NOMO-1 treated with DMSO at 0.1 percent for 48 hours (cell line): ENCODE data around the gene FARS2.

Experiments used
- DNase-seq: peaks from one replicate; lab custom pipeline; 2025; ENCODE audit not compliant: unreplicated experiment; lab: John Stamatoyannopoulos, UW

The FARS2 gene

GRCh38 chr6:5617179-5617578 lies 355.9 kb downstream of the FARS2 start:
- no peak for DNase-seq

DNA sequence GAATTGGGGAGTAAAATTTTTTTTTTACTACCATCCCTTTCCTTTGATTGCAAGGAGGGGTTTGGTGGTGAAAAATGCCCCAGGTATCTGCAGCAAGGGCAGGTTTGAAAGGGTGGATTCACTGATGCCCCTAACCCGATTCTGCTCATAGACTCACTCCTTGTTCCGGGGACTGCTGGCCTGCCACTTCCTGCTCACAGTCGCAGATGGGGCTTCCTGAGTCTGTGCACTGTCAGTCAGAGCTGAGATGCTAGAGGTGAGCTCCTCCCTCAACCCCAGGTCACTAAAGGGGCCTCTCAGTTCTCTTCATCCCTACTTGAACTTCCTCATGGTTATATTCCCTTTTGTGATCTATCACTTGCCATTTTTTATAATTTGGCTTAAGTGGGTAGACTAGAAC lies 357.9 kb downstream of the FARS2 start:
- no peak for DNase-seq

- DNase-seq = no peak
Observed at GRCh38 chr6:5622276-5623005, 361.1 kb downstream of the FARS2 start.

DNA sequence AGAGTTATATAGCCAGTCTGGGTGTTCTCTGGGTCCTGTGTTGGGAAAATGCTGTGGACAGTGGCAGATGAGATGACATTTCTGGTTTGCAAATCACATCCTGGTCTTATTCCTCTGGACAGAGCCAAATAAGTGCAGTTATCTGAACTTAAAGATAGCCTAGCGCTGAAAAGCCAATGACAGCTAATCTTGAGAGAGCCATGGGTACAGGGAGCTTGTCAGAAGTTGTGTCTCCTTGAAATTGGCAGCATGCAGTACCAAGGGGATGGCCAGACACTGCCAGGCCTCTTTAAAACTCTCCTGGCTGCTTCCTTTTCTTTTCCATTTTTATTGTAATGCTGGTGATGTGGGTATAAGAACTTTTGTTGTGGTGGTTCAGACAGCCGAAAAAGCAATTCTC lies 362.5 kb downstream of the FARS2 start:
- DNase-seq = no peak

DNA sequence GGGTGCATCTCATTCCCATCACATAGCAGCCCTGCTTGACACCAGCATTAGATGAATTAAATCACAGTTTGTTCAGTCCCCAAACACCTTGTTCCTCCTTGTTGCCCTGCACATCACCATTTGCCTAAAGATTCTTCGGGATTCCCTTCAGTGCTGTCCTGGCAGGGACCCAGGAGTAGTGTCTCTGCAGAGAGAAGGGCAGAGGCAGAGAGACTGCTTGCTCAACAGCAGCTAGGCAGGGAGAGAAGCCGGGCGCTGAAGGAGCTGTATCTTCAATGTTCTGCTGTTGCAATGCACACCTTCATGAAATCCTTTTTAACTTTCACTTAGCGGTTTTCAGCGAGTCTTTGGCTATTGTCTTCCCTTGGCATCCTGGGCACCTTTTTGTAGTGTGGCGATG lies 362.9 kb downstream of the FARS2 start:
- DNase-seq = no peak

DNA sequence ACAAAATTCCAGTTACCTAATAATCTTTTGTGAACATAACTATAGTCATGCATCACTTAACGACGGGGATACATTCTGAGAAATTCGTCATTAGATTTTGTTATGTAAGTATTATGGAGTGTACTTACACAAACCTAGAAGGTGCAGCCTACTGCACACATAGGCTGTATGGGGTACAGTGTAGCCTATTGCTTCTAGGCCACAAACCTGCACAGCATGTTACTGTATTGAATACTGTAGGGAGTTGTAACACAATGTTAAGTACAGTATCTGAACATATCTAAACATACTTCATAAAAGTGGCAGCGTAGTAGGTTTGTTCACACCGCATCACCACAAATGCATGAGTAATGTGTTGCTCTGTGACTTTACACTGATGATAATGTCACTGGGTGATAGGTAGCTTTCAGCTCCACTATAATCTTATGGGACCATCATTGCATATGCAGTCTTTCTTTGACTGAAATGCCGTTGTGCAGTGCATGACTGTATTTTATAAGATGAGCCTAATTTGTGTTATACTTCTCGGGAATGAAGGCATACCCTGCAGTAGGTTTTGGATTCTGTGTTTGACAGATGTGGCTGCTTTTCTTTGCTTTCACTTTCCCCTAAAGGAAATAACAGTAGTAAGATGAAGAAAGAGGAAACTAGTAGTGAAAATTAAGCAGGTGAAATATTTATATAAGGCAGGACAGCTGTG lies 365.6 kb downstream of the FARS2 start:
- DNase-seq = peak; percentile 22

DNA sequence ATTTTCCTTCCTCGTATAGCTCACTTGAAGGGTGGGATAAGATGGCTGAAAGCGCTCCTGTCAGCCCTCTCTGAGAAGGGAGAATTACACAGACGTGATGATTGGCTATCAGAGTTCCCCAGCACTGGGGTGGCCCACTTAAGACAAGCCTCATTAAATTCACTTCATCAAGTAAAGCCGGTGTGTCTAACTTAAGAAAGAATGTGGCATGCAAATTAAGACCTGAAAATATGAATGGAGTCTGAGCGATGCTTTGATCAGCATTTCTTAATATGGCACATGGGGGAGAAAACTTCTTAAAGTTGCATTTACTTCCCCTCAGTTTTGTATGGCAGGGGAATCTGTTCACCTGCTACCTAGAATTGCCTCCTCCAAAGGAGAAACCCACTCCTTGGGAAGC lies 369.3 kb downstream of the FARS2 start:
- no peak for DNase-seq

DNA sequence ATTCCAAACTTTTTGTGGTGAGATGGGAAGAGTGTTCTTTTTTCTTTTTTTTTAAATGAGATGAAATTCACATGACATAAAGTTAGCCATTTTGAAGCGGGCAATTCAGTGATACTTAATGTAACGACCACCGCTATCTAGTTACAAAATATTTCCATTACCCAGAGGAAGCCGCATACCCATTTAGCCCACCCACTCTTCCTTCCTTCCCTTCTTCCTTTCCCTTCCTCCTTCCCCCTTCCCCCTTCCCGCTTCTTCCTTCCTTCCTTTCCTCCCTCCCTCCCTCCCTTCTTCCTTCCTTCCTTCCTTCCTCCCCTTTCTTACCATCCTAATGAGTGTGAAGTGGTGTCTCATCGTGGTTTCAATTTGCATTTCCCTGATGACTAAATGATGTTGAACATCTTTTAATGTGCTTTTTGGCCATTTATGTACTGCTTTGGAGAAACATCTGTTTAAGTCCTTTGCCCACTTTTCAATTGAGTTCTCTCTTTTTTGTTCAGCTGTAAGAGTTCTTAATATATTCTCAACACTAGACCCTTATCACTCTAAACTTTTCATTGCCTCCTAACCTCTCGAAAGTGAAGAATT lies 371.1 kb downstream of the FARS2 start:
- no peak for DNase-seq

DNA sequence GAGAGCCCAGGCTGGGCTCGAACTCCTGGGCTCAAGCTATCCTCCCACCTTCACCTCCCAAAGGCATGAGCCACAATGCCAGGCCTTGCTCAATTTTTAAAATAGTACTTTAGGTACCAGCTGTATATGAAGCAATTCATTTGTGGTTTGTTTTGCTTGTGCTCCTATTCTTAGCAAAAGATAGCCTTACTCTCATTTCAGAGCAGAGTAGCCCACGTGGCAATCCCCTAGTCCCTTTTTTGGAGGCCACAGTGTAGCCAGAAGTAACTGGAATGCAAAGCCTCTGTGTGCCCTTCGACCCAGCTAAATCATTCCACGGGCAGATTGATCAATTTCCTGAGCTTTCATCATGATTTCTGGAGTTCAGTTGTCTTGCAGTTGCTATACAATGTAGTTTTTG lies 373.2 kb downstream of the FARS2 start:
- DNase-seq = peak; percentile 22

DNA sequence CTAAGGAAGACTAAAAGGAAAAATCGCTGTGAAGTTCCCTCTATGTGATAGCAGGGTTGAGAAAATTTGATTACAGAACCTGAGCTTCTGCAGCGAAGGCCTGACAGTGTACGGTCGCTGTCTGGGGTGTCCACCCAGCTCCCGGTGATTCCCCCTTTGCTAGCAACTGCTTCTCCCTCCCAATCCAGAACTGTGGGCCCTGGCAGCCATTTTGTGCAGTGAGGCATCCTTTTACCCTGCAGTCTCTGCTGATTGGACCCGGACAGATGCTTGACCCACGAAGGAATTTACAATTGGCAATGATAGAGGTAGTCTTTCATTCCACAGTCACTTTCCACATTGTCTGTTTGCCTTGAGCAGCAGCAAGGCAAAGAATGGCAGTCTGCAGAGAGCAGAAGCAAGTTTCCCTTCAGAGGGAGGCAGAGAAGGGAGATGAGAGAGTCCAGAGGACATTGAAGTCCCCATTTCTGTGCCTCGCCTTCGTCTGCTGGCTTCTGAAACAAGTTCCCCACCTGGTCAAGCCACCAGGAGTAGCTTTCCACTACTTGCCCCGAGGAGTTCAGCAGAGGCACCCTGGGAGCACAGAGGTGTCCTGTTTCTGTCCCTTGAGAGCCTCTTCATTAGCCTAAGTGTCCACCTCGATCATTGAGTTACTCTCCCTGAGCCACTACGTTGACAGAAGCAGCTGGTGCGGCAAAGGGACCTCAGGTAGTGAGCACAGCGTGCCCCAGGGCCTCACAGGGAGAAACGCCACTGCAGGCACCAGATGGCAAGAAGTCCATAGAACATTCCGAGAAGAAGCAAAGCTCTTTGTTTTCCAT lies 375.1 kb downstream of the FARS2 start:
- DNase-seq = no peak

GRCh38 chr6:5637714-5638113 lies 376.4 kb downstream of the FARS2 start:
- no peak for DNase-seq

GRCh38 chr6:5638666-5639065 lies 377.4 kb downstream of the FARS2 start:
- DNase-seq = no peak

- no peak for DNase-seq
Observed at GRCh38 chr6:5639193-5639592, 377.9 kb downstream of the FARS2 start.

DNA sequence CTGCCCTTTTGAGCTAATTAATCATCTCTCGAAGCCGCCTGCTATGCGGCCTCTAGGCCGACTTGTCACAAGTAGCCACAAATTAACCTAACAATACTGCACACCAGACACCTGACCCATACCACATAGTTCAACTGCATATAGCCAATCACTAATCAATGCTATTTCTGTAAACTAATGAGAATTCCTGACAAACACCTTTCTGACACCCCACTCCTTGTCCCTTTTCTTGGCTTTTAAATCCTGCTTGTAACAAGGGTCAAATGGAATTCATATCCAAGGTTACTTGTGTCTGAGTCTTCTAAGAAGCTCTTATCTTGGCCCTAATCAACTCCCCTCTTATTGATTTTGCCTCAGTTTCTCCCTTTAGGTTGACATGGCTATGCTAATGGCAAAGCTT lies 379.3 kb downstream of the FARS2 start:
- no peak for DNase-seq

DNA sequence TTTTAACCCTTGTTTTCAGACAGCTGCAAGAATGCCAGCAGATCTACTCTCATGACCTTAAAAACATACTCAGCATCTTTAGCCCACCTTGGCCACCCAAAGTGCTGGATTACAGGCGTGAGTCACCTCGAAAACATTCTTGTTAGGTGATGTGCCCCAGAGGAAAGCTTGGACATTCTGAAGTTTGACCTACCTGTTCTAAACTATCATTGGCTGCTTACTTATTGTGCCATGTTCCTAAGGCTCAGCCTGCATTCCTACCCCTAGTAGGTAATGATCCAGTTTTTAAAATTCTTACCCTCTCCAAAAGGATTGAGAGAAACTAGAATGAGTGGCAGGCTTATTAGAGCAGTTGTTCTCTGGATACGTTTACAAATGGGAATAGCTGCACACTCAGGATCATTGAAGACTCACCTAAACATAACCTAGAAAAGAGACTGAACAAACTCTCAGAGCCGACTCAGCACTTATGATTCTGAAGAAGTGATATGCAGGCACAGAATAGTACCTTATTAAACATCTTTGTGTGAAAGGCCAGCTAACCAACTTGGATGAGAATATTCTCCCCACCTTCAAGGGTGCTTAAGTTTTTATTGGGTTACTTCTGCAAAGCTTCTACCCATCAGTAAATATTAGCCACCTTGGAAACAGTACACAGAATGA lies 383.3 kb downstream of the FARS2 start:
- DNase-seq = no peak

DNA sequence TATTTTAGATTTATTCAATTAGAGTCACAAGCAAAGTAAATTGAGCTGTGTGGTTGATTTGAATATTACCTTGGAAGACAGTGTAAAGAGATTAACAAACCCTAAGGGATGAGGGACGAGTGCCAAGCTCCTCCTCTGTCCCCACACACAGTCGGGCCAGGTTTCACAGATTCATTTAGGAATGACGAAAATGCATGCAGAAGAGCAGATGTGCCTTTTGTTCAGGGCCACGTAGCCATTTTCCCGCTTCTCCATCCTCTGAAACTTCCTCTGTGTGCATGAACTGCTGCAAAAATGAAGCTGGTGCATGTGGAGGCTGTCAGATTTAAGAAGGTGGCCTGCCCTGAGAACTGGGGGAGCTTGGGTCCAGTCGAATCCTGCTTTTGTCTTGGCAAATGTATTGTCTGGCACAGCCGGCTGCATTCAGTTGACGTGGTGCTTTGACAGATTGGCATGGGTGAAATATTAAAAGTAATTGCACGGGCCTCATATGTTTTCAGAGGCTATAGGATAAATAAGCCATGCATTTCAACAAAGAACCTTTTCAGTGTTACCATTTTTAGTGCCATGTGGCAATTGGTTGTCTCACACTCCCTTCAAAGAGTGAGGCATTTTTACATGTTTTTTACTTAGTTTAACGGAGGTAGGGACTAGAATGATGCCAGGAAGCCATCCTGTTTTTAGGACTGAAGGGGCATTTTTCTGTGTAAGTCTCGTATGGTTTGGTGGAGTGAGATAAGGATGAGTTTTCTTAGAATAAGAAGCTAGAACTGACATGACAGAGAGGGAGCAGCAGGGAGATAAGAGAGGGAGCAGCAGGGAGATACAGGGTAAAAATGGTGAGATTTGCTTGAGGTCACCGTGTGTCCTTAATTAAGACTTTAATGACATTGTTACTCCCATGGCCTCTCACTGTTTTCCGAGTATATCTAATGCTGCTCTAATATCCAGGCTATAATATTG lies 384.3 kb downstream of the FARS2 start:
- DNase-seq = no peak

DNA sequence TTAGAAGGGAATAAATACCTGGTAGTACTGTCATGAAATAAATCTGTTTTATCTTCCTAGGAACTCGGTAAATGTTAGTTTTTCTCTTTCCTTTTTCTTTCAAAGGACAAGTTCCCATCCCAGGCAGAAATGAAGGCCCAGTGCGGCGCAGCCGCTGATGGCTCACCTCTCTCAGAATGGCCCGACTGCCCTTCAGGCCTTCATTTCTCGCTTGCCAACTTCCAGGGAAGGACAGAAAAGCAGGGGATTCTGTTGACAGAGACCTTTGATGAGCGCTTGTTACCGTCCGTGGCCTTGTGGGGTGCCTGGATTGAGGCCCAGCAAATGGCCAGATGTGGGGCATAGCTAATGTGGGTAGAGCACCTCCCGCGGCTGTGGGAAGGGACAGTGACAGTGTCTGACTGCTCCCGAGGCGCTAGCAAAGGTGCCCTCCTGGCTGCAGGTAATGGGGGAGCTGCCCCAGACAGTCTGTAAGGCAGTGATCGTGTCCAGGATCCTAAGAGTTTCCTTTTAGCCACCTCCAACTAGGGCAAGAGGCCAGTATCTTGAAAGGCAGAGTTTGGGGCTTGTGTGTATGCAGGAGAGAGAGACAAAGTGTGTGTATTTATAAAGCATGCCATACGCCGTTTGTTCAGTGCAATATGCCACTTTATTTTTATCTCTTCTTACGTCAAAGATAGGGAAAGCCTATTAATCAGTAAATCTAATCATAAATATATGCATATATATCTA lies 391.3 kb downstream of the FARS2 start:
- no peak for DNase-seq

- no peak for DNase-seq
Observed at GRCh38 chr6:5653801-5654200, 392.5 kb downstream of the FARS2 start.

GRCh38 chr6:5656226-5656625 lies 394.9 kb downstream of the FARS2 start:
- no peak for DNase-seq
